ENCODE measurements around the gene PCSK5.

DNA sequence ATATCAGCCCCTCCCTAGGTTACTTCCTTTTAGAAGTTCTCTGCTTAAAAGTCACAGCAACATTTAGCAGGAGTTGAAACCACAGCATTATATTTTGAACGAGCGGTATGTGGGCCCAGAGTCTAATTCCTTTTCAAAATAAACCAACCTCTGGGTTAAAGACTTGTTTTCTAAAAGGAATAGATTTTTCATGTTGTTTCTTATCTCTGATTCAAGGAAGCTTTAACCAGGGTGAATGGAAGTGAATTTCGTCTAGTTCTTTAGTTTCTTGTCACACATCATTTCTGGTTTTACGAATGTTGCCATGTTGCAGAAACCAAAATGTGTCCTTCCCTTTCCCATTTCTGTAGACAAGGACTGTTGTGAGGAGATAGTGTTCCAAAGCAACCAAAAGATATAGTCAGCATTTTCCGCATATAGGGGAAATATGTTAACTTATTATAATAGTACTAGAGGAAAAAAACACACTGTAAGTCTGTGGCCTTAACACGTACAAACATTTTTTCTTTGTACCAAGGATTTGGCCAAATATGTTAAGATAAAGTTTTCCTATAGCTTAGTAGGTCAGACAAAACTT lies 142.4 kb downstream of the PCSK5 start:
- no peak for TF ChIP-seq EZH2 (IDR thresholded peaks at IDR 0.05; ENCODE audit: borderline replicate concordance, low read depth, low read length, poor library complexity, severe bottlenecking)
- TF ChIP-seq, protein P1, sequence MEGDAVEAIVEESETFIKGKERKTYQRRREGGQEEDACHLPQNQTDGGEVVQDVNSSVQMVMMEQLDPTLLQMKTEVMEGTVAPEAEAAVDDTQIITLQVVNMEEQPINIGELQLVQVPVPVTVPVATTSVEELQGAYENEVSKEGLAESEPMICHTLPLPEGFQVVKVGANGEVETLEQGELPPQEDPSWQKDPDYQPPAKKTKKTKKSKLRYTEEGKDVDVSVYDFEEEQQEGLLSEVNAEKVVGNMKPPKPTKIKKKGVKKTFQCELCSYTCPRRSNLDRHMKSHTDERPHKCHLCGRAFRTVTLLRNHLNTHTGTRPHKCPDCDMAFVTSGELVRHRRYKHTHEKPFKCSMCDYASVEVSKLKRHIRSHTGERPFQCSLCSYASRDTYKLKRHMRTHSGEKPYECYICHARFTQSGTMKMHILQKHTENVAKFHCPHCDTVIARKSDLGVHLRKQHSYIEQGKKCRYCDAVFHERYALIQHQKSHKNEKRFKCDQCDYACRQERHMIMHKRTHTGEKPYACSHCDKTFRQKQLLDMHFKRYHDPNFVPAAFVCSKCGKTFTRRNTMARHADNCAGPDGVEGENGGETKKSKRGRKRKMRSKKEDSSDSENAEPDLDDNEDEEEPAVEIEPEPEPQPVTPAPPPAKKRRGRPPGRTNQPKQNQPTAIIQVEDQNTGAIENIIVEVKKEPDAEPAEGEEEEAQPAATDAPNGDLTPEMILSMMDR (conservative IDR thresholded peaks at IDR 0.05; ENCODE audit: low read depth, low read length) = no peak

Data from A673 (cell line).